Ishikawa (cell line): ENCODE data around the gene MECP2.

ENCODE experiments used
- CEBPB ChIP-seq: IDR thresholded peaks from 2 replicates; pipeline ENCODE4 v1.6.1; 2012
- CREB1 ChIP-seq: IDR thresholded peaks from 2 replicates; pipeline ENCODE4 v1.6.1; 2012; ENCODE audit warnings: low read depth
- EGR1 ChIP-seq: IDR thresholded peaks from 2 replicates; pipeline ENCODE4 v1.6.1; 2012
- EP300 ChIP-seq: IDR thresholded peaks from 2 replicates; pipeline ENCODE4 v1.6.1; 2012; ENCODE audit warnings: borderline replicate concordance
- FOXM1 ChIP-seq: IDR thresholded peaks from 2 replicates; pipeline ENCODE4 v1.6.1; 2012; ENCODE audit warnings: low read depth, borderline replicate concordance
- MAX ChIP-seq: IDR thresholded peaks from 2 replicates; pipeline ENCODE4 v1.6.1; 2012
- NFIC ChIP-seq: IDR thresholded peaks from 2 replicates; pipeline ENCODE4 v1.6.1; 2012
- RAD21 ChIP-seq: IDR thresholded peaks from 2 replicates; pipeline ENCODE4 v1.6.1; 2012; ENCODE audit warnings: low read depth
- REST ChIP-seq: IDR thresholded peaks from 2 replicates; pipeline ENCODE4 v1.6.1; 2012; ENCODE audit warnings: low read depth, mild to moderate bottlenecking
- TAF1 ChIP-seq: IDR thresholded peaks from 2 replicates; pipeline ENCODE4 v1.6.1; 2012; ENCODE audit warnings: low read depth, mild to moderate bottlenecking
- TCF12 ChIP-seq: IDR thresholded peaks from 2 replicates; pipeline ENCODE4 v1.6.1; 2012; ENCODE audit warnings: low read depth
- TEAD4 ChIP-seq: IDR thresholded peaks from 2 replicates; pipeline ENCODE4 v1.6.1; 2012
- USF1 ChIP-seq: IDR thresholded peaks from 2 replicates; pipeline ENCODE4 v1.6.1; 2012
- YY1 ChIP-seq: IDR thresholded peaks from 2 replicates; pipeline ENCODE4 v1.6.1; 2012; ENCODE audit warnings: low read depth
- ZBTB7A ChIP-seq: IDR thresholded peaks from 2 replicates; pipeline ENCODE4 v1.6.1; 2012; ENCODE audit warnings: low read depth

Gene MECP2

GRCh38 chrX:154140742-154141141 lies 43.2 kb upstream of the MECP2 start:
- no peak for TF ChIP-seq RAD21
- TF ChIP-seq FOXM1: no peak
- TF ChIP-seq YY1: no peak
- TF ChIP-seq MAX: no peak
- TF ChIP-seq USF1: no peak
- TF ChIP-seq CREB1: no peak
- TF ChIP-seq TAF1: no peak
- TF ChIP-seq CEBPB: no peak
- TF ChIP-seq NFIC: no peak
- TF ChIP-seq TEAD4: no peak
- no peak for TF ChIP-seq ZBTB7A
- no peak for TF ChIP-seq EGR1
- TF ChIP-seq EP300: no peak
- no peak for TF ChIP-seq REST

- TF ChIP-seq TAF1 (no peak), TCF12 (no peak), EGR1 (no peak), REST (no peak), EP300 (no peak), NFIC (no peak), ZBTB7A (no peak), MAX (no peak), CREB1 (no peak), CEBPB (no peak), YY1 (no peak)
Measured at GRCh38 chrX:154140206-154140605, 42.7 kb upstream of the MECP2 start.

GRCh38 chrX:154138857-154139256 lies 41.3 kb upstream of the MECP2 start:
- no peak for TF ChIP-seq CREB1

- no peak for TF ChIP-seq USF1
- TF ChIP-seq EGR1: no peak
- no peak for TF ChIP-seq FOXM1
- peak; percentile 43; the same call in 1 of the 2 replicates for TF ChIP-seq ZBTB7A
- no peak for TF ChIP-seq TCF12
- TF ChIP-seq RAD21: peak; percentile 53; the same call in 1 of the 2 replicates
Measured at GRCh38 chrX:154136627-154137161, 39.2 kb upstream of the MECP2 start.

- TF ChIP-seq TAF1 (no peak), TEAD4 (no peak), EGR1 (no peak)
Measured at GRCh38 chrX:154135458-154136229, 38.1 kb upstream of the MECP2 start.

- TF ChIP-seq MAX: no peak
- TF ChIP-seq RAD21: no peak
- TF ChIP-seq FOXM1: no peak
- no peak for TF ChIP-seq YY1
- TF ChIP-seq TCF12: no peak
- no peak for TF ChIP-seq CREB1
- TF ChIP-seq TAF1: no peak
- no peak for TF ChIP-seq ZBTB7A
- no peak for TF ChIP-seq EGR1
- TF ChIP-seq EP300: no peak
- no peak for TF ChIP-seq NFIC
- no peak for TF ChIP-seq USF1
- TF ChIP-seq REST: no peak
- TF ChIP-seq TEAD4: no peak
- TF ChIP-seq CEBPB: no peak
Measured at GRCh38 chrX:154132366-154132765, 34.8 kb upstream of the MECP2 start.
